HG03439 (cell line): ENCODE measurements around the gene GRM7.

ENCODE experiments used
- ATAC-seq: cut with Tn5 transposase; IDR thresholded peaks from one replicate; pipeline ENCODE4 v1.9.1; 2021; ENCODE audit warnings: mild to moderate bottlenecking, moderate library complexity; ENCODE audit not compliant: unreplicated experiment

GRM7 gene

DNA sequence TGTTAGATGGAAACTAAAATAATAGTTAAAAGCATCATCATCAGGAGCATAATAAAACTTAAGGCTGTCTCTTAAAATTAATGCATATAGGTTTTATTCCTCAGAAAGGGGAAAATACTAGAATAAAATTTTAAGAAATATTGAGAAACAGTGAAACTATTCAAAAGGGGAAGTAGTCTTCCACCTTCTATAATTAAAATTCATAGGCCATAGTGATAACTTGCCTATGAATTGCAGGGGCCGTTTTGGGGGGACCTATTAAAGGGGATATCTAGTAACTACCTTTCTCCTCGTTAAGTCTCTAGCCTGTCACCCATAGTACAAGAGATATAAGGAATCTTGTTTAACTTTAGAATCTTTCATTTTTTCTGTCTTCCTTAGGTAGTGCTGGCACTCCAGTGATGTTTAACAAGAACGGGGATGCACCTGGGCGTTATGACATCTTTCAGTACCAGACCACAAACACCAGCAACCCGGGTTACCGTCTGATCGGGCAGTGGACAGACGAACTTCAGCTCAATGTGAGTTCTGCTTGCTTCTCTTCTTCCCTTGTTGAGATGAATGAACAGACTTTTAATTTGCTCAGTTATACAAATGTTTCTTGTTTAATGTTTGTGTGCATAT lies 600.4 kb downstream of the GRM7 start:
- no peak for ATAC-seq

- no peak for ATAC-seq
Observed at GRCh38 chr3:7469866-7470265, 609.0 kb downstream of the GRM7 start.

- no peak for ATAC-seq
Observed at GRCh38 chr3:7484636-7485035, 623.7 kb downstream of the GRM7 start.

GRCh38 chr3:7487763-7488162 lies 626.8 kb downstream of the GRM7 start:
- ATAC-seq, result no peak

DNA sequence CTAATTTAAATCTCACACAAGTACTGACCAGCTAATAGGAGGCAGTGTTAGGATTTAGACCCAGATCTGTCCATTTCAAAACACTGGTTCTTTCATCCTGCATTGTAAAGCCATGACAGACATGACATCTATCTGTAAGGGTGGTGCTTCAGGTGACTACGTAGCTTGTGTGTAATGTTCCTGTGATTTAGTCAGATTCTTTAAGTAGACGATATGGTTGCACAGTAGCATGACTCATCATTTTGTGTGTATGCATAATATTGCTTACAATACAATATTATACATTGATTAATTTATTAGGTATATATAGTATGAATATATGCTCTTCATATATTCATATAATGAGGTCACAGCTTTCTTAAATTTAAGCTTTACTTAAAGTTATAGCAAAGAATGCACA lies 628.5 kb downstream of the GRM7 start:
- ATAC-seq, result no peak

DNA sequence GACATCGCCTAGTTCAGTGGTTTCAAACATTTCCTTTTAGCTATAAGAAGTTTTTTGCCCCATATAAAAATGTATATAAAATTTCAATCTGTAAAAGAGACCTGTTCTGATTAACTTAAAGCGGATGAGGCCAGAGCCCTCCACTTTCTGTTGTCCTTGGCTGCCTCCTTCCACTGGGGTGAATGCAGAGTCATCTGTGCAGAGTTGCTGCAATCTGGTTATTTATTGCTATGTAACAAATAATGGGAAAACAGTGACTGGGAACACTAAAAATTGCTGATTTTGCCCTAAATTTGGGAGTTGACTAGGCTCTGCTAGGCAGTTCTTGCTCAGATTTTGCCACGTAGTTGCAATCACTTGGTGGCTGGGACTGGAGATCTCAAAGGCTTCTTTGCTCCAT lies 637.8 kb downstream of the GRM7 start:
- no peak for ATAC-seq

- no peak for ATAC-seq
Observed at GRCh38 chr3:7503431-7503830, 642.5 kb downstream of the GRM7 start.

DNA sequence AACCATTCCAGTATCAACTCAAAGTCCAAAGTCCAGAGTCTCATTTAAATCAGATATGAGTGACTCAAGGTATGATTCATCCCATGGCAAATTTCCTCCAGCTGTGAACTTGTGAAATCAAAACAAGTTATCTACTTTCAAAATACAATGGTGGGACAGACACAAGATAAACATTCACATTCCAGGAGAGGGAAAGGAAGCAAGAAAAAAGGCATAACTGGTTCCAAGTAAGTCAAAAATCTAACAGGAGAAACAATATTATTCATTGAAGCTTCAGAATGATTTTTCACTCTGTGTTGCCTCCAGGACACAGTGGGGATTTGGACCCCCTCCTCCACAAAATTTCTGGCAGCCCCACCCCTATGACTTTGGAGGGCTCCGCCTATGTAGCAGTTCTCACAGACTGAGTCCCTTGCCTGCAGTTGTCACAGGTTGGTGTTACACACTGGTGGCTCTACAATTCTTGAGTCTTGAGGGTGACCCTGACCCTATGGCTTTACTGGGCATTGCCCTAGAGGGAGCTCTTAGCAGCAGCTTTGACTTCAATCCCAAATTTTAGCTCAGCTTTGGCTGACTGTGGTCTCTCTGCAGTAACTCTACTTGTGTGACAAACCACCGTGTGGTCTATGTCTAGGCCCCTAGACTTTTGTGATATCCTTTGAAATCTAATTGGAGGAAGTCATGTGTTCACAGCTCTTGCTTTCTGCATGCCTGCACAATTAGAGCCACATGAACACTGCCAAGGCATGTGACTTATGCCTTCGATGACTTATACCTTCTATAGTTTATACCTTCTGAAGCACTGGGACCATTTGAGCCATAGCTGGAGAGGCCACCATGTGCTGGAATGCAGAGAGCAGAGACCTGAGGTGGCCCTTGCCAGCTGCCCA lies 644.2 kb downstream of the GRM7 start:
- no peak for ATAC-seq

DNA sequence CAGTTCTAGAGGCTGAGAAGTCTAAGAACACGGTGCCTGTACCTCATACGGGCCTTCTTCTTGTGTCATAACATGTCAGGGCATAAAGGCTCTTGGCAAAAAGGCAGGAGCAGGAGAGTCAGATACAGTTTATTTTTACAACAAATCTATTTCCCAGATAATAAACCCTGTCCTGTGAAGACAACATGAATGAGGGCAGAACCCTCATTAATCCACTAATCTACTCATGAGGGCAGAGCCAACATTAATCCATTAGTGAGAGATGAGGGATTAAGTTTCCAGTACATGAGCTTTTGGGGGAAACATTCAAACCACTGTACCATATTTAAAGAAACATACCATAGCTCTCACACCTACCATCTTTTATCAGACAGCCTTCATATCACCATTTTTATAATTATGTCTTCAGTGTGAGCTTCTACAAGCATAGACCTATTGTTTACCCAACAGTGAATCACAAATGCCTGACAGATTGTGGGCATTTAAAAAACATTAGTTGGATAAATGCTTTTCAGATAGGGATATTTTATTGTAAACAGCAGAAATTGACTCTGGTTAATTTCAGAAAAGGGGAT lies 645.8 kb downstream of the GRM7 start:
- ATAC-seq, result no peak

DNA sequence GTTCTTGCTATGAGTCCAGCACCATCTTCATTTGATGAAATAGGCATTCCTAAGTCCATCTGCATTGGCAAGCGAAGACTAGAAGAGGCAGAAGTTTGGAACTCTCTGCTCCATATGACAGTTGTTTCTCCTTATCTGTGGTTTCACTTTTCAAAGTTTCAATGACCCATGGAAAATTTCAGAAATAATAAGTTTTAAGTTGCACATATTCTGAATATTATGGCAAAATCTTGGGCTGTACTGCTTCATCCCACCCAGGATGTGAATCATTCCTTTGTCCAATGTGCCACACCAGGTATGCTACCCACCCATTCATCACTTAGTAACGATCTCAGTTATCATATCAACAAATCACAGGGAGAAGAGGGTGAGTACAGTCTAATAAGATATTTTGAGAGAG lies 647.9 kb downstream of the GRM7 start:
- no peak for ATAC-seq

- no peak for ATAC-seq
Observed at GRCh38 chr3:7512048-7512447, 651.1 kb downstream of the GRM7 start.

DNA sequence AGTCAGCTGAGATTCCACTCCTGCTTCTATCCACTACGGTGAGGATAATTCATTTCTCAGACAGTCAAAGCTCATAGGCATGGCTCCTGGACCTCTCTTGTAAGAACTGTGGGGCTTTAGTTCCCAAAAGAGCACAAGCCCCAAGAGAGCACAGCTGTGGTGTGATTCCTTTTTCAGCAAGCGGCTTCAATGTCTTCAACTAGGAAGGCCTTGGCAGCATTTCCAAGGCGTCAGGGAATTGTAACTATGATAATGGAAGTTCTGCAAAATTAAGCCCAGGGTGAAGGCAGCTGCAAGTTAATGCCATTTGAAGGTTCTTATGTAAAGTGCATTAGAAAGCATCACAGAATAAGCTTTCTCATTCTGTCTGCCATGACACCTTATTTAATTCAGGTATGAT lies 657.1 kb downstream of the GRM7 start:
- no peak for ATAC-seq

GRCh38 chr3:7518456-7518855 lies 657.5 kb downstream of the GRM7 start:
- ATAC-seq, result no peak

- ATAC-seq, result no peak
Observed at GRCh38 chr3:7520059-7520458, 659.1 kb downstream of the GRM7 start.

DNA sequence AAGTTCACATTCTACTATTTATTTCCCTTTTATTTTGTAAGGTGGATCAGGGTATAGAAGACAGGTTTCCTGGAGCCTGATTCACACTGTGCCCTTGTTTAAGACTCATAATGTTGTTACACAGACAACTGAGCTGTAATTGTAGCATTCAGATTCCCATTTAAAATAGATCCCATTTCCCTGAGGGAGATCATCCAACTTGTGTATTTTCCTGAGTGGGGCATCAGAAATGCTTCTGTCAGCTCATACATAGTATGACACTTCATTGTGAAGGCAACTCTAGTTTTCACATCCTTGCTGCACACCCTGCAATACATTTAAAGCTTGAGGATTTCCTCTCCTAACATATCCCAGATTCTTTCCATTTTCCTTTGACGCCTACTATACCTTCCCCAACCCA lies 659.7 kb downstream of the GRM7 start:
- no peak for ATAC-seq

GRCh38 chr3:7536510-7536909 lies 675.6 kb downstream of the GRM7 start:
- ATAC-seq, result no peak

GRCh38 chr3:7536921-7537320 lies 676.0 kb downstream of the GRM7 start:
- no peak for ATAC-seq

GRCh38 chr3:7543294-7543880 lies 682.5 kb downstream of the GRM7 start:
- ATAC-seq, result no peak

- no peak for ATAC-seq
Observed at GRCh38 chr3:7545334-7545733, 684.4 kb downstream of the GRM7 start.

GRCh38 chr3:7546253-7546652 lies 685.3 kb downstream of the GRM7 start:
- no peak for ATAC-seq

- ATAC-seq, result no peak
Observed at GRCh38 chr3:7547826-7548225, 686.9 kb downstream of the GRM7 start.

GRCh38 chr3:7562892-7563291 lies 702.0 kb downstream of the GRM7 start:
- ATAC-seq, result no peak
